Coronary artery (tissue), 2 donors: ENCODE measurements around the gene DOCK9.

Experiments used
- DNase-seq: peaks from one replicate; pipeline ENCODE4 v3.0.0-alpha.2; 2017; ENCODE audit warnings: low spot score
- H3K27ac ChIP-seq, 2 donors: fragments of 200-600 bp; sonication (generic); one replicate each; pipeline ENCODE4 v1.5.1; 2016 to 2019
- H3K4me3 ChIP-seq: fragments of 200-600 bp; sonication (generic); 2 replicates; pipeline ENCODE4 v1.5.1; 2016; ENCODE audit warnings: mild to moderate bottlenecking, moderate library complexity
- TF ChIP-seq, protein P1 (sequence below): fragments of 200-600 bp; sonication (generic); IDR thresholded peaks from one replicate; pipeline ENCODE4 v1.5.1; 2019; ENCODE audit warnings: antibody characterized with exemption

DOCK9 gene

GRCh38 chr13:98997738-98998641 is 20.1 kb upstream of the DOCK9 start:
- no peak overlapping the region for H3K27ac ChIP-seq
- DNase-seq: no peak
- TF ChIP-seq, protein P1, sequence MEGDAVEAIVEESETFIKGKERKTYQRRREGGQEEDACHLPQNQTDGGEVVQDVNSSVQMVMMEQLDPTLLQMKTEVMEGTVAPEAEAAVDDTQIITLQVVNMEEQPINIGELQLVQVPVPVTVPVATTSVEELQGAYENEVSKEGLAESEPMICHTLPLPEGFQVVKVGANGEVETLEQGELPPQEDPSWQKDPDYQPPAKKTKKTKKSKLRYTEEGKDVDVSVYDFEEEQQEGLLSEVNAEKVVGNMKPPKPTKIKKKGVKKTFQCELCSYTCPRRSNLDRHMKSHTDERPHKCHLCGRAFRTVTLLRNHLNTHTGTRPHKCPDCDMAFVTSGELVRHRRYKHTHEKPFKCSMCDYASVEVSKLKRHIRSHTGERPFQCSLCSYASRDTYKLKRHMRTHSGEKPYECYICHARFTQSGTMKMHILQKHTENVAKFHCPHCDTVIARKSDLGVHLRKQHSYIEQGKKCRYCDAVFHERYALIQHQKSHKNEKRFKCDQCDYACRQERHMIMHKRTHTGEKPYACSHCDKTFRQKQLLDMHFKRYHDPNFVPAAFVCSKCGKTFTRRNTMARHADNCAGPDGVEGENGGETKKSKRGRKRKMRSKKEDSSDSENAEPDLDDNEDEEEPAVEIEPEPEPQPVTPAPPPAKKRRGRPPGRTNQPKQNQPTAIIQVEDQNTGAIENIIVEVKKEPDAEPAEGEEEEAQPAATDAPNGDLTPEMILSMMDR: no peak
- H3K4me3 ChIP-seq: no peak overlapping the region

DNA sequence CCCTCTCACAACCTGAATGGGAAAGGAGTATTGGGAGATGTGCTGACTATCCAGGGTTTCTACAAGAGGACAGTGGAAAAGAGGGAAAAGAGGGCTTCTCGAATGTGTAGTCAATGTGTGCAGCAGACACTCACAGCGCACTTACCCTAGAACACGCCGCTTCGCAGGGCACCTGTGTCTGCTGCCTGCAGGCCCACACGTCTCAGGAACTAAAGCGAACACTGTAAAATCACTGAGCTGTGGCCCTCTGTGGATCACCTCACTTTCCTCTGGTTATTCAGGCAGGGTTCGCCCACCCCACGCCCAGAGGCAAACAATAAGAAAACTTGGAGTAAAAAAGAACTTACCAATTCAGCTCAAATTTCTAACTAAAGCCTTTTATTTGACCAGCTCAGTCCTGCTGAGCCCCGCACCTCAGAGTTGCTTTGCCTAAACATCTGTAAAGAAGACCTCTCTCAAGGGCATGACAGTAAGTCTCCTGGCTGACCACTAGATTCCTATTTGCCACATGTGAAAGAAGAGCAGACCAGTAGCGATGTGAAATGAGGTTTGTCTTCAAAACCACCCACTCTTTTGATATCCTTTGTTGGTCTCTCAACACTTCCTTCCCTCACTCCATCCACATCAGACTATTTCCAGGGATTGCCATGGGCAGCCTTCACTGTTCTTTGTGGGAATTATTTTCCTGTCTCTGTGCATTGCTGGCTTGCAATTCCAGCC is 19.3 kb upstream of the DOCK9 start:
- DNase-seq: no peak
- TF ChIP-seq, protein P1: no peak
- H3K27ac ChIP-seq: no peak overlapping the region
- no peak overlapping the region for H3K4me3 ChIP-seq

DNA sequence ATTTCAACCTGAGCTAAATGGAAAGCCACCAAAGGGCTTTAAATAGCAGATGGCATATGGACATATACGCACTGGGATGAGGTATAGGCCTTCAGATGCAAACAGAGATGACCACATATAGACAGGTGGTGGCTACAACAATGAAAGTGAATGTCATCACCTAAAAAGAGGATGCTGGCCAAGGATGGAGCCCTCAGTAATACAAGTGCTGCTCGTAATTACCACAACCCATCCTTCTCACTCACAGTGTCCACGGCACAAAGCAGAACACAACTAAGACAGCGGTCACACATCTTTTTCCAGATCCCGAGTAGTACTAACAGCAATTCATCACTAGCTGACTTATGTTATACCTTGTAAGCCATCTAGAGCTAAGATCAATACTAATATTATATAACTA is 18.2 kb upstream of the DOCK9 start:
- TF ChIP-seq, protein P1: no peak
- H3K27ac ChIP-seq: no peak overlapping the region
- no peak overlapping the region for H3K4me3 ChIP-seq

DNA sequence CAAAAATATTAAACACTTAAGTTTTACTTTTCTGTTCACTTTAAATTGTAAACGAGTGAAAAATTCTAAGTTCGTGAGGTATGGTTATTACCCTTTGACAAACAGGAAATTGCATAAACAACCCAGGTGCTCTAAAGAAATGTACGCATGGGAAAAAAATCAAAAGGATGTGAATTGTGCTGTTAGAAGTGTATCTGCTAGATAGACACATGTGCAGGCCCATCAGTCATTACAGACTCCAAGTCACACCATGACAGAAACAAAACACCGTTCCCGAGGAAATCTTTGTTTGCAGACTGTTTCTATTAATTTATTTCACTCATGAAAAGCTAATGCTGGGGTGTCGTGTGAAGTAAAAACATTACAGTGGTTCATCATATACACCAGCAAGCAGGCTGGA is 17.0 kb upstream of the DOCK9 start:
- TF ChIP-seq, protein P1: no peak
- no peak overlapping the region for H3K27ac ChIP-seq
- H3K4me3 ChIP-seq: no peak overlapping the region
- DNase-seq: no peak

More for the DNA sequence above, 18.2 kb upstream of the DOCK9 start:
- DNase-seq: no peak

- TF ChIP-seq, protein P1: no peak
- no peak overlapping the region for H3K4me3 ChIP-seq
- H3K27ac ChIP-seq: no peak overlapping the region
- no peak for DNase-seq
These were observed 16.2 kb upstream of the DOCK9 start for GRCh38 chr13:98994080-98994479.

DNA sequence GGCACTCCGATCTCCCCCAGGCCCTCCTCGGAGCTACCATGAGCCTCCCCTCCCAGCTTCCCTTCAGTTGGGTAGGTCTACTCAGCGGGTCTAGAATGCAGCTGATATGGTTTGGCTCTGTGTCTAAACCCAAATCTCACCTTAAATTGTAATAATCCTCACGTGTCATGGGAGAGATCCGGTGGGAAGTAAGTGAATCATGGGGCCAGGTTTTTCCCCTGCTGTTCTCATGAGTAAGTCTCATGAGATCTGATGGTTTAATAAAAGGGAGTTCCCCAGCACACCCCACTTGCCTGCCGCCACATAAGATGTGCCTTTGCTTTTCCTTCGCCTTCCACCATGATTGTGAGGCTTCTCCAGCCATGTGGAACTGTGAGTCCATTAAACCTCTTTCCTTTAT is 14.5 kb upstream of the DOCK9 start:
- Histone ChIP-seq H3K4me3 (no peak overlapping the region), H3K27ac (no peak overlapping the region)
- no peak for DNase-seq
- TF ChIP-seq, protein P1: no peak
